Measurements from ENCODE around the gene PLXND1.

DNA sequence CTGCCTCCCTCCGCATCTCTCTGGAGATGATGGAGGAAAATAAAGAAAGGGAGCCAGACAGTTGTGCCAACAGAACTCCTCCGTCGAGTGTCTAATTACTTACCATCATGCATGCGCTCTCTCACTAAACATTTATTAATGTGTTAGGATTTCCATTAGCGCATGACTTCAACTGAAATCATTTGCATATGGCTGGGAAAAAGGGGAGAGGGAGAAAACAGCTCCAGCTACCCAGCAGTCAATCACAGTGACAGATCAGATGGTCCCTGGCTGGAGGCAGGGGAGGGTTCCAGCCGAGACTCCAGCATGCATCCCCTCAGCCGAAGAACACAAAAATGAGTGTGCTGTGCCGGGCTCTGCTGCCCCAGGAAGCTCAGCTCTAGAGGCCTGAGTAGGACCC is 84.9 kb downstream of the PLXND1 start:
- no peak for TF ChIP-seq CTCF (IDR thresholded peaks at IDR 0.05)
- TF ChIP-seq POLR2A (IDR thresholded peaks at IDR 0.05) = no peak
- no peak for TF ChIP-seq POLR2AphosphoS5 (IDR thresholded peaks at IDR 0.05)
- TF ChIP-seq EP300 (IDR thresholded peaks at IDR 0.05) = no peak
